NCI-H187 treated with DMSO at 0.1 percent for 48 hours (cell line): Measurements from ENCODE around the gene CAPN10.

ENCODE experiments used
- DNase-seq: peaks from one replicate; lab custom pipeline; 2025; lab: John Stamatoyannopoulos, UW

CAPN10 gene

DNA sequence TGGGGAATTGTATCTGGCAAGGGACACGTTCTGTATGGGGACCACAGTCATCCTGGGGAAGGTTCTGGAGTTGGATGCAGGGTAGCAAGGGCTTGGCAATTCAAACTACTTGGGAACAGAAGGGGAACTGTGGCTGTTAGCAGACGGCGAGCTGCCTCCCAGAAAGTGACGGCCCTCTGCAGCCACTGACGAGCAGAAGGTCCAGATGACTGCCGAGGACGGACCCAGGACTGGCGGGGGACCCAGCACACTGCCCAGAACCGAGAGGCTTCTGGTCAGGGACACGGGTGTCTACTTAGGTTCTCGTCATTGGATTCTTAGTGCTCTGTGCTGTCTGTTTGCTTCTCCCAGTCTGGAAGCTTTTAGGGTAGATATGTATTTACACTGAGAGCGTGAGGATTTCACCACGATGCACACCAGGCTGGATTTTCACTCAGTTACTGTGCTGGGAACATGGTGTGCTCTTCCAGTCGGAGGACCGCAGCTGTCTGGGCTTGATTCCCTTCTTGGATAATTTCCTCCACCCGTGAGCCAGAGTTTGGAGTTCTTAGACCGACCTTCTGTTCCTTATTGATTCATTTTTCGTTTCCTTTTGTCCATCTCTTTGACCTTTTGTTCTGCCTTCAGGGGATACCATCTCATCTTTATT is 52.1 kb downstream of the CAPN10 start:
- DNase-seq, result no peak

DNA sequence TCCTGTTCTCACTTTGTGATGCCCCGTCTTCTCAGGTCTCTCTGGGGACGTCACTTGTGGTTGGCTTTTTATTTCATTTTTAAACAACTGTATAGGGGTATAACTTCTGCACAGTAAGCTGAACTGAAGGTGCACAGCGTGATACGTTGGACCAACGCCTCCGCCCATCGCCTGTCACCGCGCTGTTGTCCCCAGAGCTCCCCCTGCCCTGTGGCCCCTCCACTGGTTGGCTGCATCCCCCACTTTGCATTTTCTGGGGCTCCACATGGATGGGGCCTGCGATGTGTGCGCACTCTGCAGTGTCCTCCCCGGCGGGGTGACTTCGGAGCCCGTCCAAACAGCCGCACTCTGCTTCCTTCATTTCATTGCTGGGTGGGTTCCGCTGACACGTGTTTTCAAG is 53.0 kb downstream of the CAPN10 start:
- no peak for DNase-seq

DNA sequence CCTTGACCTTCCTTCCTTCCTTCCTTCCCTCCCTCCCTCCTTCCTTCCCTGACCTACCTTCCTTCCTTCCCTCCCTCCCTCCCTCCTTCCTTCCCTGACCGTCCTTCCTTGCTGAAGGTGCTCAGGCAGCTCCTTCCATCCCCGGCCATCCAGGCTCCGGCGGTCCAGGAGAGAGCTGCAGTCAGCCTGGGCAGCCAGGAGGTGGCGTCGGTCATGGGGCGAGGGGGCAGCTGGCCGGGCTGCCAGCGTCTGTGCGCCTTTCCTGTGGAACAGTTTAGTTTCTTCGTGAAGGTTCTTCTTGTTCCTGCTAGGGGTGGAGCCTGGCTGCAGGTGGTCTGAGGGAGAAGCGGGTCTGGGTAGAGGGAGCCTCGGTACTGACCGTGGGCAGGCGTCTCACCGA is 54.4 kb downstream of the CAPN10 start:
- DNase-seq, result no peak

DNA sequence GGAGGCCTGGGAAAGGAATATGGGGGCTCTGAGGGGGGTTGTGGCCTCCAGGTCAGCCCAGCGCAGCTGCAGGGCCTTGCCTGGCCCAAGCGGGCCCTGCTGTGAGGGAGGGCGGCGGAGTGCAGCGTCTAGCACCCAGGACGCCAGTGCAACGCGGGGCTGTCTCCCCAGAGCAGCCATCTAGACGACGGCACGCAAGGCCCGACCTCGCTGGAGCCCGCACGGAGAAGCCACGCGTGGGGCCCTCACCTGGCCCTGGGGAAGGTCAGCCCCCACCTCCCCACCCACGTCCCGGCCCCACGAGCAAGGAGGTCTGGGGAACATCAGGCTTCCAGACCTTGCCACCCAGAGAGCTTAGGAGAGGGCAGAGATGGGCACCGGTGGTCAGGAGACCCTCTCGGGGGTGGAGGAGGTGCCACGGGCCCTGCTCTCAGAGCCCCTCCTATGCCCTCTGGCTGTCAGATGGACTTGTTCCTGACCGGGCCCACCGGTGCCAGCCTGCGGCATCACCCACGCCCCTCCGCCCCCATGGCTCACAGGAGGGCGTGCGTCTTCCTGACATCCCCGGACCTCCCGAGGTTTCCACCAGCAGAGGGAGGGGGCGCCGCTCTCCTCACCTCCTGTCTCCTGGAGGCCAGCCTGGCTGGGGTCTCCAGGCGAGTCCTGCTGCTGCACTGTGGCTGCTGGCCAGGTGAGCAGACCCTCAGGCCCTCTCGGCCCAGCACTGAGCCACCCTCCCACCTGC is 55.7 kb downstream of the CAPN10 start:
- DNase-seq, result no peak

DNA sequence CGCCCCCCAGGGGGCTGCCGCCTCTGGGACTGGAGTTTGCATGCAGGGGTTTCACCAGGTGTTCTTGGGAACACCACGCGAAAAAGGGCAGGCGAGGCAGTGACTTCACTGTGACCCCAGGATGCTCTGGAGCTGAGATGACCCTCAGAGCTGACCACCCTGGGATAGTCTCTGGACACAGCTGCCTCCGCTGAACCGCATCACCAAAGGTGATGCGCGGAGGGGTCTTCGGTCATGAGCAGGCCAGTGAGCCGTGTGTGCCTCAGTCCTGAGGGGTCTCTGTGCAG is 56.2 kb downstream of the CAPN10 start:
- no peak for DNase-seq

DNA sequence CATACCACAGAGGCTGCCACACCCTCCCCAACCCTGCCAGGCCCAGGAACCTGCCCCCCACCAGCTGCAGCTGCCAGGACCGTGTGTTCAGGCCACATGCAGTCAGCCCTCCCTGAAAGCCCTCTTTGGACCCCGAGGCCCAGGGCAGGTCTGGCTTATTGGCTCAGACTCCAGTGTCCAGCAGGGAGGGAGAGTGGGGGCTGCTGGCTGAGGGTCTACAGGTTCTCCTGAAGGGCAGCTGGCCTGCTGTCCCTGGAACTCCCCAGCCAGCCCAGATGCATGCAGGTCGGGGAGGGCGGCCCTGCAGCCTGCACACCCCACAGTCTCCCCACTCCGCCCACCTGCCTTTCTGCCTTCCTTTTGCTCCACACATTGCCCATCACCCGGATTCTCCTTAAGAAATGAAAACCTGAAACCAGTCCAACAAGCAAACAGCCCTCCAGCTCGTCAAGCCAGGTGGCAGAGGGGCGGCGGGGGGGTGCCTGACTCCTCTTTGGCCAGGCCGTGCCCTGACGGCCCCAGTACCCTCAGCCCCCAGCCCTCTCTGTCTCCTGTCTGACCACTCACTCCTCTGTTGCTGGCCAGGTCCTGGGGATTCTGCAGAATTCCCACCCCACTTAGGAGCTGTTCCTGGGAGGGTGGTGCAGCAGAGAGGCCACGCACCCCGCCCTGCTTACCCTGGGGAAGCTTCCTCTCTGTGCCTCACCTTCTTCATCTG is 56.7 kb downstream of the CAPN10 start:
- DNase-seq, result no peak

DNA sequence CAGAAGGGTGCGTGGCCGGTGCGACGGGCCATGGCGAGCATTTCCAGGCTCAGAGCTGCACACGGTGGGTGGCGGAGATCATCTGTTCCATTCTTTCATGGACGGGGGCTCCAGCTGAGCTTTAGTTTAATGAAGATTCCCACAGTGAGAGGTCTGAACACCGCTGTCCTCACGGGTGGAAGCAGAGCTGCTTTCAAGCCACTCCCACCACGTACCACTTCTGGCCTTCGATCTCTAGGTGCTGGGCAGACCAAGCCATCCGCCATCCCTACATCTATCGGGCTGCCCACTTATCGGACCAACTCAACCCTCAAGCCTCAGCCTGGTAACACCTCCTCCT is 57.2 kb downstream of the CAPN10 start:
- no peak for DNase-seq

DNA sequence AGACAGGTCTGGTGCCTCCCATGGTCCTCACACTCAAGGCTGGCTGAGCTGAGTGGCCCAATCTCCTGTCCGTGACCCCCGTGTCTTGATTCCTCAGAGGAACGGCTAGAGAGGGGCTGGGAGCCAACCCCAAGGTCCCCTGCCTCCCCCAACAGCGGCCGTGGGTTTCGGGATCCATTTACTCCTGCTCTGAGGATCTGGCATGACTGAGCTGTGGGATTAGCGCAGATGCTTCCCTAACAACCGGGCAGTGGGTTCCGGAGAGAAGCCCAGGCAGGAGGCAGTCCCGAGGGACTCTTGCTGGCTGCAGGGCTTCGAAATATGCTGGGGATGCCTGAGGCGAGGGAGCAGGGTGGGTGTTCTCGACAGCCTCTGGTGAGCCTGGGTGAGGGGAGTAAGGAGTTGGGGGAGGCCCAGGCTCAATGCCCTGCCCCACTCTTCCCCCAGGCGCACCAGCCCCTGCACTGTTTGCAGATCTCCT is 57.7 kb downstream of the CAPN10 start:
- DNase-seq, result no peak

DNA sequence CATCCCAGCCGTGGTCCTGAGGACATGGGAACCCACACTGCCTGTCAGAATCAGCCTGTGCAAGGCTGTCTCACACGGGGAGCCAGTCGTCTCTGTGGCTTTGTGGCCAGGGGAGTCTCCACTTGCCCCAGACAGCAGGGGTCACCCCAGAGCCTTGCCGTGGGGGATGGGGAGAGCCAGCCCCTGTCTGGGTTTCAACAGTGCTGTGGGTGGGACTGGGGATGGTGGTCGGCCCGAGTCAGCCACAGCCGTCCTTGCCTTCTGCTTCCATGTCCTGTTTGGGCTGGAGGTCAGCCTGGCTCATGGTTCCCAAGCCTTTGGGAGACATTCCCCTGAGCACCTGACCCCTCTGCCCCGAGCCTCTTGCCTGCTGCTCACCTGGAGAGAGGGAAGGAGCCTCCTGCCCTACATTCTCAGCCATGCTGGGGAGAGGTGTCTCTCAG is 58.3 kb downstream of the CAPN10 start:
- DNase-seq, result no peak

DNA sequence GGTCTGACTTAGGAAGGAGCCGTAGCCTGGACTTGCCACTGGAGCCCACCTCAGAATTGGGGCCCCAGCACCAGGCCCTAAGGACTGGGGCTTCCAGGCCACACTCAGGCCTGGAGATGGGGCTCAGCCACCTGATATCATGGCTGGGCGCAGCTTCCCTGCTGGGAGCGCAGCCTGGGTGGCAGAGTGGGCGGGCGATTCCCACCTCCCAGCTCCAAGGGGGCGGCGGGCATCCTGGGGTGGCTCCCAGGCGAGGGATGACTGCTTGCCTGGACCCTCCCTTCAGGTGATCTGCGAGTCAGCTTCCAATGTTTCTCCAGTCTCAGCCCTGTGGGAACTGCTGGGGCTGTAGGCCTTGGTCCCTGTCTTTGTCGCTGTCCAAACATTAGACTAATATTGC is 58.8 kb downstream of the CAPN10 start:
- DNase-seq, result no peak

DNA sequence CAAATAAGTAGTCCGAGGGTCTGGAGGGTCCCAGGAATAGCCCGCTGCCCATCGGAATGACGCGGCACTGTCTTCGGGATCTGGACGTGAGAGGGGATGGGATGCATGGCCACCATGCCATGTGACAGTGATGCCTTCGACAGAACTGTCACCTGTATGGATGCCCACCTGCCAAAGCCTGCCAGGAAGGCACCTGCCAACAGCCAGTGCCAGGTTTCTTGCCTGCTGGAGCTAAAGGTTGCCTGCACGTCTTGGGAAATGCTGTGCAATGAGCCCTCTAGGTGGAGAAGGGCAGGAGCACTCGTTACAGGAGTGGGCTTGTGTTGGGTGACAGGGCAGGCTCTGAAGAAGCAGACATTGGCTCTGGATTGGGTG is 59.3 kb downstream of the CAPN10 start:
- DNase-seq, result no peak

DNA sequence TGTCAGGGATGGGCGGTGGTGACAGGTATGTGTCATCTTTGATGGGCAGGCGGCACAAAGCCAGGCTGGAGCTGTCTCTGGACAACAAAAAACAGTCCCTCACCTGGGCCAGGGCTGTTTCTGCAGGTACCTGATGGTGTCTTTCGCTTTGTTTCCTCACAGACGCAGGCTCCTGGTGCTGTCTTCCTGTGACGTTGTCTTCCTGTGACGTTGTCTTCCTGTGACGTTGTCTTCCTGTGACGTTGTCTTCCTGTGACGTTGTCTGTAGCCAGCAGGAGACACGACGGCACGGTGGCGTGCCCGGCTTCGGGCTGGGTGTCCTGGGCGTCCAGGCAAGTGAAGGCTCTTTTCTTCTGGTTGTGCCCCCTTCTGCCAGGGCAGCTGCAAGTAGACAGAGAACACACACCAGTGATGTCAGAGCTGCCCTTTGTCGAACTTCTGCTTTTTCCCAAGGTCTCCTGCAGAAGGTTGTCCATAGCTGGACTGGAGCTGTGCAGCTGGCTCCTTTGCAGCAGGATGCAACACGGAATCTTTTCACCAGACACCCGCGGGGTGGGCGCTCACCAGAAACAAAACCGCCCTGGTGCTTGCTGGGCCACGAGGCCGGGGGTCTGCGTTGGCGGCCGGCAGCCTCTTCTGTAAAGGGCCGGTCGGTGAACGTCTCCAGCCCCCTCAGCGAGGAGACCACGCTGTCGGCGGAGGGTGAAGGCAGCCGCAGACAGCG is 59.8 kb downstream of the CAPN10 start:
- DNase-seq, result no peak

DNA sequence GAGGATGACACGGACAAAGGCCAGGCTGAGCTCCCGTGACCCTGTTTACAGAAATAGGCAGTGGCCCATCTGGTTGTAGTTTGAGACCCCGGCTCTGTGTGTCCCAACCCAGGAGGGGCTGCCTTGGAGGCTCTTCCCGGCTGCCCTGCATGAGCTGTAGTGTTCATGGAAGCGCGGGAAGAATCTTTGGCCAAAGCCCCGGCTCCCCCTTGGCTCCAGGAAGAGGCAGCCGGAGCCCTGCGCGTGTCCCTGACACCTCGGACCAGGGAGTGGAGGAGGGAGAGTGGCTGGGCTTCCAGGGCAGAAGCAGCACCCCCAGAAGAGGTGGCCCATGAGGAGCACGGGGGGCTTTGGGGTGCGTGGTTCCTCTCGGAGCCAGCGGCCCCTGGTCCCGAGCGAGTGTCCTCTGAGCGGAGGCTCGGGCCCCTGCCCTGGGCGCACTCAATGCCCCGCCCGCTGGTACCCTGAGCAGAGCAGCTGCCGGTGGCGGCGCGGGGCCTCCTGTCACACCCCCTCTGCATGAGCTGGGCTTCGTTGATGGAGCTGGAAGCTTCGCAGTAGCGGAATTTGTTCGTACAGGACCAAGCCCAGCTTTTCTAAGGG is 60.5 kb downstream of the CAPN10 start:
- no peak for DNase-seq

DNA sequence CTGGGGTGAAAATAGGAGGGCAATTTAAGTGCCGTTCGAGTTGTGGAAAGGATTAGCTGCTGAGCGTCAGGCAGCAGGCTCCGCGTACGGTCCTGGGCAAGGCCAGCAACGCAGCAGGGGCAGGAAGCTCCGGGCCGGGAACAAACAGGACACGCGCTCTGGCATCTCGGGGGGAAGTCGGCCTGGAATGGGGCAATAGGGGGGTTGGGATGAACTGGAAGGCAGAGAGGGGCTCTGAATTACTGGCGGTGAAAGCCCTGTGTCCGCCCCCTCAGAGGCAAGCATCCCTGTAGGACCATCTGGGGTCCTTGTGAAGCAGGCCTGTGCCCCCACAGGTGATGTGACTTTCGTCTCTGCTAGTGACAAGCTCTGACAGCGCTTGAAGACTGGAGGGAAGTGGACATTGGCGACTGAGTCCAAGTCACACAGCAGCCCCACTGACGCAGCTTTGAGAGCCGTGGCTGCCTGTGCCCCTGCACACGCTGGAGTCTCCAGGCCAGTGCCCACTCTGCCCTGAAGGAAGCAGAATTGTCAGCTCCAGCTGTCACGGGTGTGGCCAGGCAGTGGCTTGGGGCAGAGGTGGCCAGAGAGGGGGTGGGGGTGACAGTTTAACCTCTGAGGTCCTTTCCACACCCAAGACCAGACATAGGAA is 61.1 kb downstream of the CAPN10 start:
- no peak for DNase-seq

DNA sequence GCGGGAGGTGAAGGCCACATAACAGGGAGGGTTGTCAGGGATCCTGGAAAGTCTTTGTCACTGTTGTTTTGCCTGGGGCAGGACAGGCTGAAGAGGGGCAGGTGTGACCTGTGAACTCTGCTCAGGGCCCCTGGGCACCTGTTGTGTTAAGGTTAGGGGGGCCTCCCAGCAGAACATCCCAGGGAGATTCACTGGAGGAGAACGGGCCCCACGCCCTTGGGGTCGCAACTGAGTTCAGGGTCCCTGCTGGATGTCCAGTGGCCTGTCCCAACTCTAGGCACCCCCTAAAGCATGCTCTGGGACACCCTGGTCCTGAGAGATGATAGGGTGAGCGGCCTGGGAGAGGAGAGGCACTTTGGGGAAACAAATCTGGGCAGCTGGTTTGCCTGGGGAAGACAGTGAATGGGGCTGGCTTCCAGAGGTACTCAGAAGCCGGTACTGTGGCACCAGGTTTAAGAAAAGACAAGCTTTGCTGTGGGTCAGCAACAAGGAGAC is 61.7 kb downstream of the CAPN10 start:
- no peak for DNase-seq
